ENCODE data around the gene NEDD9.

Gene NEDD9

DNA sequence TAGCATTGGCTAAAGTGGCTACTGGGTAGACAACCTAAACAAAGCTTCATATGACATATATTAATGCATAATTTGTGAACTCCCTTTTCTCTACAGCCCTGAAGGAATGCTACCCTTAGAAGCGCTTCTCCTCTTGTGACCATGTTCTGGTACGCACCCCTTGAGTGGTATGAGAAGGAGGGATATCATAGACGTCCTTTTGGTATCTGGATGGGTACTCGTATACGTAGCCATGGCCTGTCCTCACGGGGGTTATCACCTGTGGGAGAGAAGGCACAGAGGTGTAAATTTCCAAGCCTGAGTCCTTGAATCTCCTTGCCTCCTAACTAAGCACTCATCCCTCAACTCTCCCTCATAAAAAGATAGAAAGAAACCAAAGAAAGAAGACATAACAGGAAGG, 39.0 kb downstream of the NEDD9 start:
- H3K27ac ChIP-seq = no peak overlapping the region
- no peak overlapping the region for H3K4me3 ChIP-seq

GRCh38 chr6:11192167-11192566, 40.3 kb downstream of the NEDD9 start:
- Histone ChIP-seq H3K27ac (no peak overlapping the region), H3K4me3 (no peak overlapping the region)

DNA sequence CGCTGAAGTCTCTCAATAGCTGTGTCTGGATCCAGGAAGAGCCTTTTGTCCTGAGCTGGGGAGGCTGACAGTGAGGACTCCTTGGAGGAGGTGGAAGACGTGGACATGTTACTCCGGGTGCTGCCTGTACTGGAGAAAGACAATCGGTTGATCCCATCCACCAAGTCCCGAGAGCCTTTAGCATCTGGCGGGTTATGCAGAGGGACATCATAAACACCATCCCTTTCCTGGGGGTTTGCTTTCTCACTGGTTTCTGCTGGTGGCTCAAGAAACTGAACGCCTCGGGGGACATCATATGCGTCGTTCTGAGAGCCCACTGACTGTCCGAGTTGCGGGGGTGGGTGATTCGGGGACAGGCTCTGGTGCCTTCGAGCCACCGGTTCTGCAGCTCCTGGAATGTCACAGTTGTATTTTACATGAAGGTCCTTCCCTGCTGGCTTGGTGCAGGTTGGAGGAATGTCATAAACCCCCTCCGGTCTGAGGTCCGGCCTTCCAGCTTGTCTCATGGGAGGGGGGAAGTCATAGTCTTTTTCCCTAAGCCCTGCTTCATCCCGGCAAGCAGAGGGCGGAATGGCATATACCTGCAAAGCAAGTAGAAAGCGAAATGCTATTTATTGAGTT, 41.7 kb downstream of the NEDD9 start:
- Histone ChIP-seq H3K27ac (no peak overlapping the region), H3K4me3 (no peak overlapping the region)

DNA sequence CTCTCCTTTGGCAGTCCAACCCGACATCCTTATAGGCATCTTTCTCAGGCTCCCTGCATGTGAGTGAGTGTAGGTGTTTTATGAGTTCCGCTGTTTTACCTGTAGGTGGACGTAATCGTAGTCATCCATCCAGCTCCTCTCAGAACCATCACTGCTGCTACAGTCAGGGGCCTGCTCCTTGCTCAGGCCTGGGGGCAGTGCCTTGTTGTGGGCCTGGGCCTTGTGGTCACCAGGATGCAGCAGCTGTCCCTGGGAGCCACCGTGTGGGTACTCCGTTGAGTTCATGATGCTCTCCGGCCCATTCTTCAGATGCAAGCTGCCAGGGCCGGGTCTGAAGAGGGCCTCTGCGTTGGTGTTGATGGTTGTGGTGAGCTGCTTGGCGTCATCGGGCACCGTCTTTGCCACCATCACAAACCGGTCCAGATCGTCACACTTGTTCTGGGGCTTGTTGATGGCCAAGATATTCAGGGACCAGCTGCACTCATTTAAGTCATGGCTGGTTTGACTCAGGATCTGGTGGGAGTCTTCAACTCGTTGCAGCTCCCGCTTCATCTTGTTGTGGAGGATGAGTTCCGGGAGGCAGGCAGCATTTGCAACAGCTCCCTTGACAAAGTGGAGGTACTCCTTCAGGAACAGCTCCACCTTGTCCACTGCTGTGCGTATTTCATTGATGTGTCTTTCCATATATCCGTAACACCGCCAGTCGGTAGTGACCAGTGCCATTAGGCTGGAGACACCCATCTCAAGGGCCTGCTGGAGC, 42.4 kb downstream of the NEDD9 start:
- H3K4me3 ChIP-seq = no peak overlapping the region
- no peak overlapping the region for H3K27ac ChIP-seq

DNA sequence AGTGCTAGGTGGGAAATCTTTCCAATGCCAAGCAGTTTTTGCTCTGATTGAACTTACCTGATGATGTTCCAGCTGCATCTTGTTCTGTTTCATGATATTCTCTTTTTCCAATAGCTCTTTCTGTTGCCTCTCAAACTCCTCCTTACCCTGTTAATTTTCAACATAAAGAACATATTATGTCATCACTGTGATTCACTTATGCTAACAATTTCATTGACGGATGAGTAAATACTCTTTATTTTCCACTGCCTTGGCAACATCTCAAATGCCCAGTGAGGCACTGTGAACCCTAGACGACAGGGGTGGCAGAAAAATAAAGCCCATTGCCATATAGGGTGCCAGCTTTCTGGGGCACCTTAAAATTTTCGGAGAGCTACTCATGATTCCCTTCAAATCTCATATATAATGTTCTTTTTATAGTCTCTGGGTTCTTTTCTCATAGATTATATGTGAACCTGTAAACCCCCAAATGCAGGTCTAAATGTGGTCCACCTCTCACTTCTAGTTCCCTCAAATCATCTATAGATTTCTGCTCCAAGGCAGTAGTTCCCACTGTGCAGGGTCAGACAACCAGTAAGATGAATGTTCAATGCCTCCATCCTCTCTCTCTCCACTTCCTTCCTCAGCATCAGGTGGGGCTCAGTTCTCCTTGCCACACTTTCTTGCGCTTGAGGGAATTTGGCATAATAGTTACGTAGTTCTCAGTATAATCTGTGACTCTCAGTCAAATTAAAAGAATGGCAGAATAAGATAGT, 44.1 kb downstream of the NEDD9 start:
- Histone ChIP-seq H3K4me3 (no peak overlapping the region), H3K27ac (no peak overlapping the region)

DNA sequence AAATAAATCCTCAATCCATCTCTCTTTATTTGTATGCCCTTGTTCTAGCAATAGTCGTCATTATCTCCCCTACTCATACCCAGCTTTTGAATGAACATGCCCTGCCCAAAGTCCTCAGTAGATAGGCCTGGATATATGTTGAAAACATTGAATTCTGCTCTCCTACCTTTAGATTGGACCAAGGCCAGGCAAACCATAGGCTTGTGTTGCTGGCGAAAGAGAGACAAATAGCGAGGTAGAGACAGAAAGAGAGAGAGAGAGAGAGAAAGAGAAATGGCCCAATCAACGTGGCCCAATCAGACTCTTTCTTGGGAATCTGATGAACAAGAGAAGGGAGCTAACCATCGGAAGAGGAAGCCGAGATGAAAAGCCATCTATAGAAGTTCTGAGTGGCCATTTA, 45.2 kb downstream of the NEDD9 start:
- Histone ChIP-seq H3K27ac (no peak overlapping the region), H3K4me3 (no peak overlapping the region)

- Histone ChIP-seq H3K4me3 (no peak overlapping the region), H3K27ac (no peak overlapping the region)
Measured at GRCh38 chr6:11185204-11185842, 47.1 kb downstream of the NEDD9 start.

DNA sequence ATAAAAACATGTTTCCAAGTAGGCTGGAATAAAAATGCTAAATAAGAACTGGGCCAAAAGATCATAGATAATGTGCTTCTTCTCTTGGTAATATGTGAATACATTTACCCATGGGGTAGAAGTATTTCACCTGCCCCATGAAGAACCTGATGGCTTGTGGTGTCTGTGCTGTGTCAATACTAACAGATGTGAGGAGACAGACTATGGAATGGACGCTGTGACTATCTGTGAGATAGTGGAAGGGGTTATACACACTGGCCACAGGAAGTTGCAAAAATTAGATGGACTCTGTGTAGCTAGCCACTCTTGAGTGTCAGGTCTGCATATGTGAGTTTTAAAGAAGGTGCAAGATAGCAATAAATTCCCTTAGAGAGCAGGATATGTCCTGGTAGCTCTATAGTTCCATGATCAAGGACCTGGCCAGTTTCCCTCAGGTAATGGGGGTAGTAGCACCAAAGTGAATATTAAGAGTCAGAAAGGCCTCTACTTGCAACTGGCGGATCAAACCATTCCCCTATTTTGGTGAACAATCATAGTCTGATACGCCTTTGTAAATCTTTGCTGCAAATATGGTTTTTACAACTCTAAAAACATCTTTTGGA, 48.6 kb downstream of the NEDD9 start:
- no peak overlapping the region for H3K27ac ChIP-seq
- H3K4me3 ChIP-seq = no peak overlapping the region

- Histone ChIP-seq H3K4me3 (no peak overlapping the region), H3K27ac (no peak overlapping the region)
Measured at GRCh38 chr6:11181478-11182136, 50.9 kb downstream of the NEDD9 start.

- no peak overlapping the region for H3K4me3 ChIP-seq
- no peak overlapping the region for H3K27ac ChIP-seq
Measured at GRCh38 chr6:11179419-11180202, 52.9 kb downstream of the NEDD9 start.

- H3K4me3 ChIP-seq = no peak overlapping the region
- no peak overlapping the region for H3K27ac ChIP-seq
Measured at GRCh38 chr6:11179088-11179418, 53.4 kb downstream of the NEDD9 start.

DNA sequence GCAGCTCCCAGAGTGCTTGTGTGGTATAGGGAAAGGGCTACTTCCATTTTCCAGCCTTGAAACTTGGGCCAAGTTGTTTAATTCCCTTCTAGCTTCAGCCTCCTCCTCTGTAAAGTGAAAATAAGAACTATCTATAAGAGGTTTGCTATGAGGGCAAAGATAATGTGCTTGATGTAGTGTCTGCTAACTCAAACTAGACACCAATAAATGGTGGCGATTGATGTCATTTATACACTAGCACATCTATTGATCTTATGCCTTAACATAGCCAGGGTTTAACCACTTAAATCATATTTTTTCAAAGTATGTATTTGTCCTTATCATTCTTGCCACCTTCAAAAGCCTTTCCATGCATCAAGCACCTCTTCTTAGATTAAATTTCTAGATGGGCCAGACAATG, 55.2 kb downstream of the NEDD9 start:
- no peak overlapping the region for H3K4me3 ChIP-seq
- H3K27ac ChIP-seq = no peak overlapping the region

- Histone ChIP-seq H3K4me3 (no peak overlapping the region), H3K27ac (no peak overlapping the region)
Measured at GRCh38 chr6:11174242-11174611, 58.2 kb downstream of the NEDD9 start.

DNA sequence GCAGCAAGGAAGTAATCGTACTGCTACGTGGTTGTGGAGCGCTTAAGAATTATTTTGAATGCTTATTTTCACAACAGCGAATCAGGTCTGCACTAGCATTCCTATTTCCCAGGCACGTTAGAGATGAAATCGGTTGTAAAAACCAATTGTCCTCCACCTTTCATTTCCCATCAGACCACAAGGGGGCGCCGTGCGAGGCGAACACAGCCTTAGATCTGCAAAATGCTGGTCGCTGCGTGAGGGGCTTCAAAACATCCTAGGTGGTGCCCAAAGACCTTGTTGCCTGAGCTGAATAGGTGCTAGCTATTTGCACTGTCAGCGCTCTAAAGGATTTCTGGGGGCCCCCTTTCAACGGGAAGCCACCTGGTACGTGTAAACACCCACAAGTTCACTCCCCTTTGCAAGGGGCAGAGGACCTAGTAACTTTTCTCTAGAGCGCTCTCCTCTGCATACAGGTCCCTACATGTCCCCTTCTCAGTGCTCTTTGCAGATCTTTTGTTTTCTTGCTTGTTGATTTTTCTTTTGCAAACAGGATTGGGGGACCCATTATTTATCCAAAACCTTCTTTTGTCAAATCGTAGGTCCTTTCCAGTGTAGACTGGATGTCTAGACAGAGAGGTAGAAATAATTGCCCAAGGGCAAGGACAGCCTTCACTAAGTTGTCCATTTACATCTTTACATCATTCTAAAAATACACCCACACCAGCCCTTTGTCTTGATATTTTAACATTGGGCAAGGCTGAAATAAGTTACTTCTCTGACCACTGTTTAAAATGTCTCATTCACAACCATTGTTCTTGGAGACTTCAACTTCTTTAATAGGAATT, 59.8 kb downstream of the NEDD9 start:
- no peak overlapping the region for H3K4me3 ChIP-seq

GRCh38 chr6:11171952-11172351, 60.5 kb downstream of the NEDD9 start:
- no peak overlapping the region for H3K27ac ChIP-seq
- H3K4me3 ChIP-seq = no peak overlapping the region

More for the DNA sequence above, 59.8 kb downstream of the NEDD9 start:
- no peak overlapping the region for H3K27ac ChIP-seq

GRCh38 chr6:11168091-11168635, 64.3 kb downstream of the NEDD9 start:
- Histone ChIP-seq H3K4me3 (no peak overlapping the region), H3K27ac (no peak overlapping the region)

GRCh38 chr6:11166948-11167347, 65.5 kb downstream of the NEDD9 start:
- Histone ChIP-seq H3K27ac (no peak overlapping the region), H3K4me3 (no peak overlapping the region)
